ENCODE results near the gene PIGL.
"Not testable (repeated sequence)": the region's sequence is repeated elsewhere in the genome, so short reads cannot be mapped to it uniquely, and the experiment has no call there.

PIGL gene

DNA sequence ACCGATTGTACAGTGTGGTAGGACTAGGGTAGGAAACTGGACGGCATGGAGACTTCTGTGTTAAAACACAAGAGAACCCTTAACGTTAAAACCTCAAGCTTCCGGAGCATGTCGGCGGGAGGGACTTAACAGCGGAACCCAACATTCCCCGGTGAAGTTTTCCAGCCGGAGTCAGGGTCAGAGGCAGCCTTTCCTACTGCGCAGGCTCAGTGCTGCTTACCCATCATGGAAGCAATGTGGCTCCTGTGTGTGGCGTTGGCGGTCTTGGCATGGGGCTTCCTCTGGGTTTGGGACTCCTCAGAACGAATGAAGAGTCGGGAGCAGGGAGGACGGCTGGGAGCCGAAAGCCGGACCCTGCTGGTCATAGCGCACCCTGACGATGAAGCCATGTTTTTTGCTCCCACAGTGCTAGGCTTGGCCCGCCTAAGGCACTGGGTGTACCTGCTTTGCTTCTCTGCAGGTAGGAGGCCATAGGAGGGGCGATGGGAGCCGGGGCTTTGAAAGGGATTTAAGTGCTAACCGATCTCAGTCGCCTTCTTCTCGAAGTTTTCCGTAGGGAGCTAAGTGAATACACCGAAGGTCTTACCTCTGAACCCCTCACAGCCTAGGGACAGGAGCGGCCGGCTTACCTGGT, at the start of gene PIGL:
TSS of gene PIGL (plus strand) at position 209 of the 634 bp plus-strand sequence. CDS start at position 226, 17 bp downstream.
- peak; percentile 79 to 85 for DNase-seq (ENCODE audit: low read depth in 2 of 2)

GRCh38 chr17:16171613-16172012, 45.4 kb upstream of the PIGL start:
- no peak for DNase-seq (ENCODE audit: low read depth in 2 of 2)

DNA sequence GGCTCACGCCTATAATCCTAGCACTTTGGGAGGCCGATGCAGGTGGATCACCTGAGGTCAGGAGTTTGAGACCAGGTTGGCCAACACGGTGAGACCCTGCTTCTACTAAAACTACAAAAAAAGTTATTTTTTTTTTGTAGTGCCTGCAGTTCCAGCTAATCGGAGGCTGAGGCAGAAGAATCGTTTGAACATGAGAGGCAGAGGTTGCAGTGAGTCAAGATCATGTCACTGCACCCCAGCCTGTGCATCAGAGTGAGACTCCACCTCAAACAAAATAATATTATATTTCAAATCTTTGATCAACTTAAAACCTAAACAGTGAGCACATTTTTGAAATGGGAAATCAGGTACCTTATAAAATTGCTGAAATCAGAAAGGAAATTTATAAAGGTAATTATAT, 38.2 kb upstream of the PIGL start:
- DNase-seq (ENCODE audit: low read depth in 2 of 2) = no peak

GRCh38 chr17:16181581-16181980, 35.4 kb upstream of the PIGL start:
- DNase-seq (ENCODE audit: low read depth in 2 of 2) = no peak

- no peak for DNase-seq (ENCODE audit: low read depth in 2 of 2)
These were observed 29.4 kb upstream of the PIGL start for GRCh38 chr17:16187642-16188041.

GRCh38 chr17:16189791-16190348, 27.1 kb upstream of the PIGL start:
- no peak for DNase-seq (ENCODE audit: low read depth in 2 of 2)

DNA sequence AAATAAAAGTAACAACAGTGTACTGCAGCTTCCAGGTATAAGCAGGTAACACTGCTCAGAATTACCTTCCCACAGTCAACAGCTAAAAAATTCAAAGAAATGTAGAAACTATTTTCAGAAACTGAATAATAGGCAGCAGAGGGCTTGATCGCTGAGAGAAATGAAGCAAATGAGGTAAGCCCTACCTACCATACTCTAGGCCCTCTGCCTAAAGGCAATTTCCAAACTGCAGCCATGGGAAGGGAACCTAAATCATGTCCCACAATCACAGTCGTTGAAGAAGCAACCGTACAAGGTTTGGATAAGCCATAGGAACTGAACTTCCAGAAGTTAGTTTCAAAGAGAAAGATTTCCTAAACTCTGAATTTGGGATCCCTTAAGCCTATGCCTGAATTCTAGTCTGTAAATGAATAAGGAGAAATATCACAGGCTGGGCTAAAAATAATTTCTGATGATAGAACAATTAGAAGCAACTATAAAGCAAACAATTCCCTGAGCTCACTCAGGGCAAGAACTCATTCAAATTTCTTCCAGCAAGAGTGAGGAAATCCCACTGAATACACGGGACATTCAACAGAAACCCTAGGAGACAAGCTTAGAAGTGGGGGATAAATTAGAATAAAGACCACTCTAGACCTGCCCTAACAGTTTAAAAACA, 26.2 kb upstream of the PIGL start:
- DNase-seq (ENCODE audit: low read depth in 2 of 2) = no peak

DNA sequence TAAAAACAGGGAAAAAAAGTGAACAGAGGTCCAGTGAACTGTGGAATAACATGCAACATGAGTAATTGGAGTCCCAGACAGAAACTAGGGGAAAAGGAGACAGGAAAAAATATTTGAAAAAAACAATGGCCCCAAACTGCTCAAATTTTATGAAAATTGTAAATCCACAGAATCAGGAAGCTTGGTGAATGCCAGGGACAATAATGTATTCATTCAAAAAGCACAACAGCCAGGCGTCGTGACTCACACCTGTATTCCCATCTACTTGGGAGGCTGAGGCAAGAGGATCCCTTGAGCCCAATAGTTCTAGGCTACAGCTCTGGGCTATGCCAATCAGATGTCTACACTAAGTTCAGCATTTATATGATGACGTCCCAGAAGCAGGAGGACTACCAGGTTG, 25.4 kb upstream of the PIGL start:
- no peak for DNase-seq (ENCODE audit: low read depth in 2 of 2)

- not testable (repeated sequence) for DNase-seq (ENCODE audit: low read depth in 2 of 2)
These were observed 22.6 kb upstream of the PIGL start for GRCh38 chr17:16194307-16194835.

DNA sequence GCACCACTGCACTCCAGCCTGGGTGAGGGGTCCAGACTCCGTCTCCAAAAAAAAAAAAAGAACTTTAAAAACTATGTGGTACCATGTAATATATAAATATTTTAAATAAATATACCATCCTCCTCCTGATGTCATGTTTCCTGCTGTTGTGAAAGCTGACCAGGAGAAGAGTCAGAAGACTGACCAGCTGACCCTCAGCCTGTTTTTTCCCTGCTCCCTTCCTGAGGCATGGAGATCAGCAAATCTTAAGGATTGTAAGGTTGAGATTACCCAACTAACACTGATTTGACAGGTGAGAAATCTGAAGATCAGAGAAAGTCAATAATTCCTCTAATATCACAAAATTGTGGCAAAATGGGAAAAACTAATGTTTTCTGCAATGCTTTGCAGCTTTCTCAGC, 19.7 kb upstream of the PIGL start:
- DNase-seq (ENCODE audit: low read depth in 2 of 2) = no peak

DNA sequence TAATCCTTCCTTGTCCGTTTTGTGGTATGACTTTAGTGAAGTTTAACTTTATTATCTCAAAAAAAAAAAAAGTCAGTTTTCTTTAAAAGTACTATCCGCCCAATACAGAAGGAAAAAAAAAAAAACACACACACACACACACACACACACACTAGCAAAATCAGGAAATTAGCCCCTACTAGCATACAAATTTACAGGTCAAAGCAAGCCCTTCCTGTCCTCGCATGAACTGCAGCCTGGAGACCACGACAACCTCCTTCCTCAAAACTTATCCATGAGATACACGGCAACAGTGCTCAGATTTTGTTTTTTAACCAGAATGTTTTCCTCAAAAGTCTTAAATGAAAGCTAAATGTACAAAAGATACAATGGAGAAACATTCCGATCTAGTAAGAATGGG, 17.9 kb upstream of the PIGL start:
- DNase-seq (ENCODE audit: low read depth in 2 of 2) = no peak

GRCh38 chr17:16201693-16202131, 15.3 kb upstream of the PIGL start:
- DNase-seq (ENCODE audit: low read depth in 2 of 2) = not testable (repeated sequence)

DNA sequence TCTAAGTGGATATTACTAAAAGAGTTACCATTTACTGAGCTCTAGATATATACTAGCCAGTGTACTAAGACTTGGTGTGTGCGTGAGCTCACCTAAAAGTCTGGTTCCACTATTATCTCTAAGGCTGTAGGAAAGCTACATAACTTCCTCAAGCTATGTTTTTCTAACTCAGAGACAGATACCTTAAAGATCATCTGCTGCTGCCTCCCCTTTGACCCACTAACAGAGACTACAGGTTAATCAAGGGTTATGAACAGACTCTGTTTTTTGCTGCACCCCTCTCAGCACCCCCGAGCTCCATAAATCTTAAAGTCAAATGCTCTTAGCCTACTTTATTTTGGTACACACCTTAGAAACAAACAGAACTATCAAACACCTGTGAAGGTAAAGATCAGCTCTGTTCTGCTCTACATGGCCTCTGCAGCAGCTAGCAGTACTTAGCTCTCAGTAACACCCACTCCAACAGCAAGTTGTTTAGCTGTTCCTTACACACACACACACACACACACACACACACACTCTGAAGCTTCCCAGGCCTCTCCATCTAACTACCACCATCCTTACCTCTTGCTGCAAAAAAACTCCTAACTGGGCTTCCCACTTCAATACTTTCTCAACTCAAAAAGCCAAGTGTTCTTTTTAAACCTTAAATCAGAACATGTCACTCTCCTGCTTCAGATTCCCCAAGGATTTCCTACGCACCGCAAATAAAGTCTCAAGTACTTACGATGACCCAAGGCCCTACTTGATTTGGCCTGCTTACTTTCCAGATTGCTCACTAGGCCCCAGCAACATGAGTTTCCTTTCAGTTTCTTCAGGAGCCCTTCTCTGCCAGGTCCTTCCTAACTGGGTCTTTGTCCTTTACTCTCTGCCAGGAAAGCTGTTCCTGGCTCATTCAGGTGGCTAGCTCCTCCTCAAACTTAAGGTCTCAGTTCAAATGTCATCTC, 14.2 kb upstream of the PIGL start:
- DNase-seq (ENCODE audit: low read depth in 2 of 2) = not testable (repeated sequence)

GRCh38 chr17:16204763-16205162, 12.2 kb upstream of the PIGL start:
- not testable (repeated sequence) for DNase-seq (ENCODE audit: low read depth in 2 of 2)

GRCh38 chr17:16211590-16211989, 5.4 kb upstream of the PIGL start:
- no peak for DNase-seq (ENCODE audit: low read depth in 2 of 2)

- no peak for DNase-seq (ENCODE audit: low read depth in 2 of 2)
These were observed 4.2 kb upstream of the PIGL start for GRCh38 chr17:16212793-16213192.

DNA sequence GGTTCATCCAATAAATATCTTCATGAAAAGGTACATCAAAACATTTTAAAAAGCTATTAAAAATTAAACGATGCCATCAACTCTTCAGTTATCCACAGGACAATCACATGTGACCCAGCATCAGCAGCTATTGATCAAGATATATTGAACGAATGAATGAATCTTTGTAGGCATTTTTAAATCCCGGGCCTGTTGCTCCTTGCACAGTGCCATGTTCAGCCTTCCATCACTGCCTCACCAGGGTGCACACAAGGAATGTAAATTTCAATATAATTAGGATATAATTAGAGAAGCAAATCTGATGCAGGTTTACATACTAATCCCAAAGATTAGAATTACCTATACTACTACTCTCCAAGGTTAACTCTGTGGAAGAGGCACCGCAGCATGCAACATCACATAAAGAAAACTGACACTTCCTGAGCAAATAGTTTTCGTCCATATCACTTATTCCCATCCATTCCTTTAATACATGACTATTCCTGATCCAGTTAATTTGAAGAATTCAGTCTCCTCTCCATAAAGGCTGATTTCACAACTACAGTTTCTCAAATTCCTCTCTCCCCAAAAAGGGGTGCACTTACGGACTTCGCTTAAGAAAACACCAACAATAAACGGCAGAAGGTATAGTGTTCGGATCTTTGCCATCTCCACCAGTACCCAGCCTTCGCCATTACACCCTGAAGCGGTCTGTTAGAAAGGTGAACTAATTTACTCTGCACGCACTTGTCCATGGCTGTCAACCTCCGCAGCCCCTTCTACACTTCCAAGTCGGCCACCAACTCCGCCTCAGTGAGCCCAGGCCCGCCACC, 2.6 kb upstream of the PIGL start:
- no peak for DNase-seq (ENCODE audit: low read depth in 2 of 2)

DNA sequence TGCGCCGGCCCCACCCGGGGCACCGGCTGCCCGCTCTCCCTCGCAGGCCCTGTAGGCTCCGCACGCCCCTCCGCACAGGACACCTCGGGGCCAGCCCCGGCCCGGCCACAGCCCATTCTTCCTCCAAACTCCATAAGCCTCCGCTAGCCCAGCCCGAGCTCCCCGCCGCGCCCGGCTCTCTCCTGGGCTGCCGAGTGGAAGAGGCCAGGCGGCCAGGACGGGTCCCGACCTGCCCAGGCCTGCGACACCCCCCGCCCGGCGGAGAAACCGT, 2.1 kb upstream of the PIGL start:
- DNase-seq (ENCODE audit: low read depth in 2 of 2) = peak; percentile 25 to 29

GRCh38 chr17:16215273-16215964, 1.6 kb upstream of the PIGL start, which contains the start of gene NCOR1:
Gene NCOR1 (minus strand): TSS chr17:16215534. CDS start chr17:16194569, 20,965 bp downstream.
- peak; percentile 85 to 90 for DNase-seq (ENCODE audit: low read depth in 2 of 2)

GRCh38 chr17:16215965-16216316, 1.1 kb upstream of the PIGL start:
- peak in 1 of 2 donors; percentile 27 for DNase-seq (ENCODE audit: low read depth in 2 of 2)

All from stimulated activated CD4-positive, alpha-beta T cell treated with anti-CD3 and anti-CD28 coated beads, Interleukin-4, amount 100 ng/mL, for 48 hours (primary cell).